Lower leg skin (tissue), 3 donors: ENCODE results near the gene CDK8.

ENCODE experiments used
- CTCF ChIP-seq, 3 donors: fragments of 450-650 bp; IDR thresholded peaks; one replicate each; pipeline ENCODE4 v1.5.1; 2016; ENCODE audit warnings: antibody characterized with exemption in 3 of 3, mild to moderate bottlenecking in 3 of 3, moderate library complexity in 2 of 3
- POLR2A ChIP-seq, 2 donors: fragments of 450-650 bp; IDR thresholded peaks; one replicate each; pipeline ENCODE4 v1.6.1; 2016 to 2017; ENCODE audit warnings: antibody characterized with exemption in 2 of 2, mild to moderate bottlenecking in 1 of 2, moderate library complexity in 1 of 2

- TF ChIP-seq CTCF (IDR thresholded peaks at IDR 0.05) (no peak), POLR2A (IDR thresholded peaks at IDR 0.05) (no peak)
Measured at GRCh38 chr13:26412263-26412662, 158.3 kb downstream of the CDK8 start.
